Hepatocyte (in vitro differentiated cells): ENCODE measurements around the gene NSMF.

Source experiments
- CTCF ChIP-seq: fragments of 200-600 bp; sonication (generic); IDR thresholded peaks from 2 replicates; pipeline ENCODE4 v1.5.1; 2016; ENCODE audit warnings: antibody characterized with exemption, mild to moderate bottlenecking; ENCODE audit not compliant: poor library complexity
- EZH2 ChIP-seq: fragments of 200-600 bp; sonication (generic); IDR thresholded peaks from 2 replicates; pipeline ENCODE4 v1.6.1; 2016; ENCODE audit warnings: antibody characterized with exemption, mild to moderate bottlenecking, borderline replicate concordance

GRCh38 chr9:137428841-137429545, 30.1 kb downstream of the NSMF start:
- TF ChIP-seq CTCF = no peak
- TF ChIP-seq EZH2 = no peak
